H1 (cell line): ENCODE measurements around the gene SLC24A3. TPM values are rescaled to one million over a fixed set of nuclear protein-coding genes. Genes with fewer than 3 reads are reported as not detected.

Experiments
- ASH2L ChIP-seq: fragments of 200-600, 300-600 bp; sonication (generic); IDR thresholded peaks from one replicate; pipeline ENCODE4 v1.7.1; 2017; ENCODE audit warnings: low read length
- CBX8 ChIP-seq: fragments of 300-800, 300-1000 bp; sonication (generic); IDR thresholded peaks from 2 replicates; pipeline ENCODE4 v1.7.1; 2016; ENCODE audit warnings: low read depth, low read length, borderline replicate concordance
- CHD7 ChIP-seq: fragments of 300-600 bp; sonication (generic); IDR thresholded peaks from 2 replicates; pipeline ENCODE4 v1.7.1; 2012; ENCODE audit warnings: low read length, moderate library complexity, mild to moderate bottlenecking, inconsistent platforms; ENCODE audit not compliant: insufficient replicate concordance
- GTF2F1 ChIP-seq: IDR thresholded peaks from 2 replicates; pipeline ENCODE4 v1.6.1; 2012; ENCODE audit warnings: low read depth, low read length, improper control_type of control experiment, borderline replicate concordance
- NANOG ChIP-seq: IDR thresholded peaks from 2 replicates; pipeline ENCODE4 v1.6.1; 2011; ENCODE audit warnings: low read length, low read depth, mild to moderate bottlenecking, inconsistent platforms; ENCODE audit not compliant: insufficient read depth, poor library complexity, severe bottlenecking
- POLR2AphosphoS5 ChIP-seq: IDR thresholded peaks from 2 replicates; pipeline ENCODE4 v1.6.1; 2011; ENCODE audit warnings: low read depth, low read length
- RAD21 ChIP-seq, 2 experiments: IDR thresholded peaks in 1 of 2; conservative IDR thresholded peaks in 1 of 2; 2 replicates each; pipeline ENCODE4 v1.6.1; 2011; ENCODE audit warnings: low read depth in 2 of 2, low read length in 2 of 2, improper control_type of control experiment in 1 of 2, inconsistent platforms in 1 of 2, mild to moderate bottlenecking in 1 of 2, moderate library complexity in 1 of 2
- SIX5 ChIP-seq: IDR thresholded peaks from 2 replicates; pipeline ENCODE4 v1.6.1; 2011; ENCODE audit warnings: mild to moderate bottlenecking, low read depth, low read length
- TBP ChIP-seq: IDR thresholded peaks from 2 replicates; pipeline ENCODE4 v1.6.1; 2011; ENCODE audit warnings: low read depth, low read length, improper control_type of control experiment
- TCF12 ChIP-seq: IDR thresholded peaks from 2 replicates; pipeline ENCODE4 v1.6.1; 2011; ENCODE audit warnings: low read depth, mild to moderate bottlenecking, low read length
- ZNF274 ChIP-seq: IDR thresholded peaks from 2 replicates; pipeline ENCODE4 v1.7.0; 2012; ENCODE audit warnings: low read length, borderline replicate concordance; ENCODE audit errors: extremely low read depth
- polyA plus RNA-seq, 7 experiments: library from polyadenylated mRNA; depleted of rRNA in 3 of 7; stranded (reverse) in 5 of 7; unstranded in 2 of 7; fragments of >200 nt in 5 of 7; fragments of 200-250 nt in 2 of 7; gene quantifications; 1 replicate in 5 of 7; 2 replicates in 1 of 7; 4 replicates in 1 of 7; pipeline versions ENCODE4 v1.2.1 to v1.2.3, GENCODE V29; 2011 to 2013; ENCODE audit warnings: missing spikeins in 2 of 7, mixed read lengths in 2 of 7
- total RNA-seq: library from RNA; stranded (reverse); fragmentation: NEBNext Ultra II Directional; extraction: Animal tissue kit (Norgen Biotek cat#: 25700); gene quantifications from 2 replicates; pipeline ENCODE4 v1.2.1, GENCODE V29; 2021

The SLC24A3 gene
- total and polyA plus RNA-seq, 2 of the 8 experiments (the other 6 are each of a cell fraction or from before 2014, with no cell fraction given): 4.5 to 6.3 TPM

- TF ChIP-seq CHD7: no peak
- no peak for TF ChIP-seq CBX8
- TF ChIP-seq ZNF274: no peak
- no peak for TF ChIP-seq ASH2L
- TF ChIP-seq POLR2AphosphoS5: no peak
- TF ChIP-seq TCF12: no peak
- TF ChIP-seq TBP: no peak
- no peak for TF ChIP-seq GTF2F1
- TF ChIP-seq RAD21 (IDR thresholded peaks at IDR 0.05 in 1 of 2, conservative IDR thresholded peaks at IDR 0.05 in 1 of 2; ENCODE audit: low read depth in 2 of 2, low read length in 2 of 2): no peak
- no peak for TF ChIP-seq SIX5
- TF ChIP-seq NANOG: no peak
- TF ChIP-seq, all 59 proteins: peak for 0
Observed at GRCh38 chr20:19486446-19486845, 274.0 kb downstream of the SLC24A3 start (continued).
